WTC11 (cell line): Measurements from ENCODE around the gene LYSMD3.

ENCODE experiments used
- GABPB1 ChIP-seq: sonication (generic); formaldehyde crosslinking; IDR thresholded peaks from 2 replicates; pipeline ENCODE4 v1.8.1; 2023; ENCODE audit warnings: mild to moderate bottlenecking, missing genetic modification reagents
- NFYB ChIP-seq: sonication (generic); formaldehyde crosslinking; conservative IDR thresholded peaks from 2 replicates; pipeline ENCODE4 v1.8.0; 2022; ENCODE audit warnings: low read depth, missing genetic modification reagents
- NR1H2 ChIP-seq: sonication (generic); formaldehyde crosslinking; IDR thresholded peaks from 2 replicates; pipeline ENCODE4 v1.9.0; 2021; ENCODE audit warnings: mild to moderate bottlenecking, moderate library complexity, missing genetic modification reagents
- OVOL2 ChIP-seq: fragments of 250-450 bp; sonication (Bioruptor Pico); IDR thresholded peaks from 2 replicates; pipeline ENCODE4 v1.9.0; 2021; ENCODE audit warnings: mild to moderate bottlenecking, borderline replicate concordance
- PRRX2 ChIP-seq: fragments of 250-450 bp; sonication (Bioruptor Pico); IDR thresholded peaks from 2 replicates; pipeline ENCODE4 v1.8.0; 2021; ENCODE audit warnings: mild to moderate bottlenecking
- TF ChIP-seq, protein P1 (sequence below): sonication (generic); formaldehyde crosslinking; IDR thresholded peaks from 2 replicates; pipeline ENCODE4 v1.8.0; 2022; ENCODE audit warnings: mild to moderate bottlenecking, missing genetic modification reagents
- TF ChIP-seq, protein P2 (sequence below): fragments of 250-450 bp; sonication (Bioruptor Pico); IDR thresholded peaks from 2 replicates; pipeline ENCODE4 v1.9.0; 2021; ENCODE audit warnings: moderate library complexity, mild to moderate bottlenecking, inconsistent platforms, borderline replicate concordance
- TF ChIP-seq, protein P3 (sequence below): sonication (generic); formaldehyde crosslinking; IDR thresholded peaks from 2 replicates; pipeline ENCODE4 v1.8.1; 2023; ENCODE audit warnings: mild to moderate bottlenecking, missing genetic modification reagents, moderate library complexity
- TF ChIP-seq, protein P4 (sequence below): sonication (generic); formaldehyde crosslinking; conservative IDR thresholded peaks from 2 replicates; pipeline ENCODE4 v1.8.1; 2022; ENCODE audit warnings: mild to moderate bottlenecking, missing genetic modification reagents
- TF ChIP-seq, protein P5 (sequence below): fragments of 200-600 bp; IDR thresholded peaks from 2 replicates; pipeline ENCODE4 v1.8.0; 2022; ENCODE audit warnings: antibody characterized with exemption
- TF ChIP-seq, protein P6 (sequence below): sonication (generic); formaldehyde crosslinking; IDR thresholded peaks from 2 replicates; pipeline ENCODE4 v1.8.1; 2022; ENCODE audit warnings: mild to moderate bottlenecking, missing genetic modification reagents, moderate library complexity, borderline replicate concordance

DNA sequence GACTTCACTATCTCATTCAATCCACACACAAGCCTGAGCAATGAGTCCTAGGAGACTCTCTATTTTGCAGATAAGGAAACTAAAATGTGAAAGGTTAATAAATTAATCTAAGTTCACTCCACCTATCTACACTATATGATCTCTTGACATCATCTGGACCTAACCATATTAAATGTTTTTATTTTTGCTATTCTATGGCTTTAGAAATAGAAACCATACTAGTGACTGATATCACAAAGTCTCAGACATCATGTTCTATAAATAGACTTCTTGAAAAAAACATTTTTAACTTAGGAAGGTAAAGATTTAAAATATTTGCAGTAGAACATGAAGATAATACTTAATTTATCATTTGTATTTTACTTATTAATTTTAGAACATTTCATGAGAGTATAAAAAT lies 19.8 kb upstream of the LYSMD3 start:
- TF ChIP-seq PRRX2 (CRISPR knock-in tag) (no peak), GABPB1 (CRISPR knock-in tag) (no peak), NR1H2 (no peak), OVOL2 (CRISPR knock-in tag) (no peak), NFYB (CRISPR knock-in tag) (no peak)
- TF ChIP-seq, protein P1, sequence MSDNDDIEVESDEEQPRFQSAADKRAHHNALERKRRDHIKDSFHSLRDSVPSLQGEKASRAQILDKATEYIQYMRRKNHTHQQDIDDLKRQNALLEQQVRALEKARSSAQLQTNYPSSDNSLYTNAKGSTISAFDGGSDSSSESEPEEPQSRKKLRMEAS (CRISPR knock-in tag) = no peak
- TF ChIP-seq, protein P2, sequence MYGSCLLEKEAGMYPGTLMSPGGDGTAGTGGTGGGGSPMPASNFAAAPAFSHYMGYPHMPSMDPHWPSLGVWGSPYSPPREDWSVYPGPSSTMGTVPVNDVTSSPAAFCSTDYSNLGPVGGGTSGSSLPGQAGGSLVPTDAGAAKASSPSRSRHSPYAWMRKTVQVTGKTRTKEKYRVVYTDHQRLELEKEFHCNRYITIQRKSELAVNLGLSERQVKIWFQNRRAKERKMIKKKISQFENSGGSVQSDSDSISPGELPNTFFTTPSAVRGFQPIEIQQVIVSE (CRISPR knock-in tag) = no peak
- TF ChIP-seq, protein P3, sequence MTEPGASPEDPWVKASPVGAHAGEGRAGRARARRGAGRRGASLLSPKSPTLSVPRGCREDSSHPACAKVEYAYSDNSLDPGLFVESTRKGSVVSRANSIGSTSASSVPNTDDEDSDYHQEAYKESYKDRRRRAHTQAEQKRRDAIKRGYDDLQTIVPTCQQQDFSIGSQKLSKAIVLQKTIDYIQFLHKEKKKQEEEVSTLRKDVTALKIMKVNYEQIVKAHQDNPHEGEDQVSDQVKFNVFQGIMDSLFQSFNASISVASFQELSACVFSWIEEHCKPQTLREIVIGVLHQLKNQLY (CRISPR knock-in tag) = no peak
- TF ChIP-seq, protein P4, sequence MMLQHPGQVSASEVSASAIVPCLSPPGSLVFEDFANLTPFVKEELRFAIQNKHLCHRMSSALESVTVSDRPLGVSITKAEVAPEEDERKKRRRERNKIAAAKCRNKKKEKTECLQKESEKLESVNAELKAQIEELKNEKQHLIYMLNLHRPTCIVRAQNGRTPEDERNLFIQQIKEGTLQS (CRISPR knock-in tag) = no peak
- TF ChIP-seq, protein P5, sequence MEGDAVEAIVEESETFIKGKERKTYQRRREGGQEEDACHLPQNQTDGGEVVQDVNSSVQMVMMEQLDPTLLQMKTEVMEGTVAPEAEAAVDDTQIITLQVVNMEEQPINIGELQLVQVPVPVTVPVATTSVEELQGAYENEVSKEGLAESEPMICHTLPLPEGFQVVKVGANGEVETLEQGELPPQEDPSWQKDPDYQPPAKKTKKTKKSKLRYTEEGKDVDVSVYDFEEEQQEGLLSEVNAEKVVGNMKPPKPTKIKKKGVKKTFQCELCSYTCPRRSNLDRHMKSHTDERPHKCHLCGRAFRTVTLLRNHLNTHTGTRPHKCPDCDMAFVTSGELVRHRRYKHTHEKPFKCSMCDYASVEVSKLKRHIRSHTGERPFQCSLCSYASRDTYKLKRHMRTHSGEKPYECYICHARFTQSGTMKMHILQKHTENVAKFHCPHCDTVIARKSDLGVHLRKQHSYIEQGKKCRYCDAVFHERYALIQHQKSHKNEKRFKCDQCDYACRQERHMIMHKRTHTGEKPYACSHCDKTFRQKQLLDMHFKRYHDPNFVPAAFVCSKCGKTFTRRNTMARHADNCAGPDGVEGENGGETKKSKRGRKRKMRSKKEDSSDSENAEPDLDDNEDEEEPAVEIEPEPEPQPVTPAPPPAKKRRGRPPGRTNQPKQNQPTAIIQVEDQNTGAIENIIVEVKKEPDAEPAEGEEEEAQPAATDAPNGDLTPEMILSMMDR = no peak
- TF ChIP-seq, protein P6, sequence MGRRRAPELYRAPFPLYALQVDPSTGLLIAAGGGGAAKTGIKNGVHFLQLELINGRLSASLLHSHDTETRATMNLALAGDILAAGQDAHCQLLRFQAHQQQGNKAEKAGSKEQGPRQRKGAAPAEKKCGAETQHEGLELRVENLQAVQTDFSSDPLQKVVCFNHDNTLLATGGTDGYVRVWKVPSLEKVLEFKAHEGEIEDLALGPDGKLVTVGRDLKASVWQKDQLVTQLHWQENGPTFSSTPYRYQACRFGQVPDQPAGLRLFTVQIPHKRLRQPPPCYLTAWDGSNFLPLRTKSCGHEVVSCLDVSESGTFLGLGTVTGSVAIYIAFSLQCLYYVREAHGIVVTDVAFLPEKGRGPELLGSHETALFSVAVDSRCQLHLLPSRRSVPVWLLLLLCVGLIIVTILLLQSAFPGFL (CRISPR knock-in tag) = no peak
